GM21528 (cell line): ENCODE results near the gene OSBP2.

ENCODE experiments used
- ATAC-seq: cut with Tn5 transposase; IDR thresholded peaks from one replicate; pipeline ENCODE4 v1.9.1; 2021; ENCODE audit warnings: mild to moderate bottlenecking, moderate library complexity; ENCODE audit not compliant: unreplicated experiment, low FRiP score

OSBP2 gene

DNA sequence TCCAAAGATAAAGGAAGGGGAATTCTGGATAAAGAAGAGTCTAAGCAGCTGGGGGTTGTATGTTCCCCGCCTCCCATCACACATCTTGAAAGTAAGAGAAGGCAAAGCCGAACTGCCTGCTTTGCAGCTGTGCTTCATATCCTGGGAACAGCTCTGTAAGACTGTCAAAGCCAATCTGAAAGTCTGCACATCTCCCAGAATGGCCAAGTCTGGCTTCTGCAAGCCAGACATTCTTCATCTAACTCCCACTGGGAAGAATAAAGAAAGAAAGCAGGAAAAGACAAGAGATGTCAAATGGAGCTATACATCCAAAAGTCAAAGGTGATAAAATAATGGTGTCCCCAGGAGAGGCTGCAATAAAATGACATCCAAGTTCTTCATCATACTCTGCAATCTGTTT lies 258.5 kb downstream of the OSBP2 start:
- ATAC-seq = no peak

GRCh38 chr22:30955153-30955552 lies 260.5 kb downstream of the OSBP2 start:
- ATAC-seq = no peak
